ENCODE results near the gene HSF2BP.
A peak's percentile ranks its signal among the peaks of the same experiment; 100 is the strongest.
"Not testable (repeated sequence)": the region's sequence is repeated elsewhere in the genome, so short reads cannot be mapped to it uniquely, and the experiment has no call there.

Gene HSF2BP

GRCh38 chr21:43659136-43660000, at the start of gene HSF2BP, which contains the start of gene RRP1B:
HSF2BP (minus strand) TSS chr21:43659488; CDS start chr21:43658096, 1,392 bp downstream.
RRP1B (plus strand) TSS chr21:43659560; CDS start chr21:43659665, 105 bp downstream.
- peak; percentile 50 to 79 (median 68) for DNase-seq (ENCODE audit: low read depth in 3 of 3)

- DNase-seq (ENCODE audit: low read depth in 3 of 3): no peak
Observed at GRCh38 chr21:43708745-43709381, 49.6 kb upstream of the HSF2BP start.

- no peak for DNase-seq (ENCODE audit: low read depth in 3 of 3)
Observed at GRCh38 chr21:43707462-43707861, 48.2 kb upstream of the HSF2BP start.

- DNase-seq (ENCODE audit: low read depth in 3 of 3): peak in 2 of 3 experiments; percentile 5 to 32
Observed at GRCh38 chr21:43703035-43703880, 44.0 kb upstream of the HSF2BP start.

GRCh38 chr21:43702785-43703034, 43.4 kb upstream of the HSF2BP start:
- DNase-seq (ENCODE audit: low read depth in 3 of 3): no peak

- no peak for DNase-seq (ENCODE audit: low read depth in 3 of 3)
Observed at GRCh38 chr21:43701936-43702784, 42.9 kb upstream of the HSF2BP start.

GRCh38 chr21:43699933-43700599, 40.8 kb upstream of the HSF2BP start:
- DNase-seq (ENCODE audit: low read depth in 3 of 3): no peak

GRCh38 chr21:43699492-43699777, 40.1 kb upstream of the HSF2BP start:
- DNase-seq (ENCODE audit: low read depth in 3 of 3): not testable (repeated sequence)

- no peak for DNase-seq (ENCODE audit: low read depth in 3 of 3)
Observed at GRCh38 chr21:43697758-43698643, 38.7 kb upstream of the HSF2BP start.

GRCh38 chr21:43696214-43696613, 36.9 kb upstream of the HSF2BP start:
- no peak for DNase-seq (ENCODE audit: low read depth in 3 of 3)

GRCh38 chr21:43694437-43695079, 35.3 kb upstream of the HSF2BP start:
- DNase-seq (ENCODE audit: low read depth in 3 of 3): no peak

GRCh38 chr21:43693981-43694380, 34.7 kb upstream of the HSF2BP start:
- DNase-seq (ENCODE audit: low read depth in 3 of 3): no peak

GRCh38 chr21:43692949-43693348, 33.7 kb upstream of the HSF2BP start:
- DNase-seq (ENCODE audit: low read depth in 3 of 3): no peak

GRCh38 chr21:43691801-43692200, 32.5 kb upstream of the HSF2BP start:
- DNase-seq (ENCODE audit: low read depth in 3 of 3): no peak

- no peak for DNase-seq (ENCODE audit: low read depth in 3 of 3)
Observed at GRCh38 chr21:43691086-43691795, 32.0 kb upstream of the HSF2BP start.

GRCh38 chr21:43690346-43690745, 31.1 kb upstream of the HSF2BP start:
- no peak for DNase-seq (ENCODE audit: low read depth in 3 of 3)

- no peak for DNase-seq (ENCODE audit: low read depth in 3 of 3)
Observed at GRCh38 chr21:43689556-43690337, 30.5 kb upstream of the HSF2BP start.

GRCh38 chr21:43688906-43689305, 29.6 kb upstream of the HSF2BP start:
- DNase-seq (ENCODE audit: low read depth in 3 of 3): no peak

All from stimulated activated CD4-positive, alpha-beta T cell treated with anti-CD3 and anti-CD28 coated beads, TNF-alpha, amount 100 ng/mL, for 24 hours (primary cell).